H1 (cell line): ENCODE data around the gene ARSI. TPM values are rescaled to one million over a fixed set of nuclear protein-coding genes. Genes with fewer than 3 reads are reported as not detected.

Source experiments
- CTCF ChIA-PET: fragments of 300-600 bp; sonication (Branson Sonifier 250); formaldehyde crosslinking; loops from one replicate; lab custom pipeline; 2021; ENCODE audit not compliant: partially characterized antibody; lab: Charles Lee
- POLR2A ChIA-PET: fragments of 300-600 bp; sonication (Branson Sonifier 250); formaldehyde crosslinking; loops from one replicate; lab custom pipeline; 2021; ENCODE audit warnings: inconsistent platforms; ENCODE audit not compliant: partially characterized antibody; lab: Charles Lee
- DNase-seq, 2 experiments: peaks; one replicate each; pipeline versions ENCODE4 v3.0.0 to v3.0.0-alpha.2; 2010 to 2022; ENCODE audit warnings: low spot score in 2 of 2, low read depth in 1 of 2, mixed read lengths in 1 of 2
- FAIRE-seq: peaks from 2 replicates; lab custom pipeline; 2011; peaks lifted over from hg19 to GRCh38; lab: Jason Lieb, UNC
- H2AFZ ChIP-seq: 2 replicates; pipeline ENCODE4 v1.8.1; 2012; ENCODE audit warnings: low read length, inconsistent platforms
- H2AK5ac ChIP-seq: 2 replicates; pipeline ENCODE4 v1.6.1; 2013; ENCODE audit warnings: low read depth, low read length
- H2BK120ac ChIP-seq: replicated peaks from 2 replicates; pipeline ENCODE3; 2013; ENCODE audit warnings: low read depth, low read length, inconsistent platforms
- H2BK12ac ChIP-seq: 2 replicates; pipeline ENCODE4 v1.6.1; 2013; ENCODE audit warnings: low read depth, low read length
- H2BK15ac ChIP-seq: 2 replicates; pipeline ENCODE4 v1.6.1; 2013; ENCODE audit warnings: low read length
- H2BK20ac ChIP-seq: 2 replicates; pipeline ENCODE4 v1.6.1; 2013; ENCODE audit warnings: low read length
- H2BK5ac ChIP-seq: 2 replicates; pipeline ENCODE4 v1.6.1; 2013; ENCODE audit warnings: low read depth, low read length
- H3K14ac ChIP-seq: 2 replicates; pipeline ENCODE4 v1.6.1; 2013; ENCODE audit warnings: inconsistent platforms; ENCODE audit not compliant: insufficient read length
- H3K18ac ChIP-seq: 2 replicates; pipeline ENCODE4 v1.6.1; 2013; ENCODE audit warnings: low read length; ENCODE audit errors: extremely low read depth
- H3K23ac ChIP-seq: 2 replicates; pipeline ENCODE4 v1.6.1; 2013; ENCODE audit warnings: inconsistent platforms; ENCODE audit not compliant: insufficient read length
- H3K23me2 ChIP-seq: 2 replicates; pipeline ENCODE4 v1.6.1; 2013; ENCODE audit warnings: low read depth, low read length
- H3K27ac ChIP-seq: 2 replicates; pipeline ENCODE4 v1.6.1; 2011; ENCODE audit warnings: low read depth, low read length, inconsistent platforms
- H3K27me3 ChIP-seq, 4 experiments: replicated peaks in 1 of 4; 1 replicate in 1 of 4; 2 replicates in 3 of 4; pipeline versions ENCODE4 v1.6.1 to v1.8.1; 2011 to 2013; ENCODE audit warnings: low read length in 3 of 4, mild to moderate bottlenecking in 3 of 4, inconsistent platforms in 2 of 4, mixed read lengths in 2 of 4, moderate library complexity in 1 of 4; ENCODE audit not compliant: control insufficient read depth in 3 of 4, insufficient read depth in 3 of 4; ENCODE audit errors: extremely low read depth in 1 of 4
- H3K36me3 ChIP-seq, 4 experiments: 2 replicates each; pipeline versions ENCODE4 v1.6.1 to v1.8.1; 2011 to 2013; ENCODE audit warnings: mild to moderate bottlenecking in 4 of 4, low read length in 3 of 4, moderate library complexity in 2 of 4, control low read depth in 1 of 4, inconsistent platforms in 1 of 4; ENCODE audit not compliant: insufficient read depth in 4 of 4, control insufficient read depth in 2 of 4
- H3K4ac ChIP-seq: replicated peaks from 2 replicates; pipeline ENCODE3; 2013; ENCODE audit warnings: low read length, low read depth, mixed read lengths, inconsistent platforms; ENCODE audit not compliant: insufficient read length
- H3K4me1 ChIP-seq, 4 experiments: replicated peaks in 1 of 4; 1 replicate in 1 of 4; 2 replicates in 3 of 4; pipeline versions ENCODE4 v1.6.1 to v1.8.1; 2011 to 2013; ENCODE audit warnings: low read length in 3 of 4, inconsistent platforms in 2 of 4, mixed read lengths in 1 of 4; ENCODE audit not compliant: insufficient read depth in 4 of 4, control insufficient read depth in 3 of 4
- H3K4me2 ChIP-seq, 2 experiments: 2 replicates each; pipeline versions ENCODE4 v1.6.1 to v1.8.1; 2011 to 2013; ENCODE audit warnings: low read depth in 2 of 2, low read length in 2 of 2, control low read depth in 1 of 2, inconsistent platforms in 1 of 2, mild to moderate bottlenecking in 1 of 2; ENCODE audit not compliant: insufficient read depth in 1 of 2
- H3K4me3 ChIP-seq, 4 experiments: fragments of 200-600, 300-600 bp in 1 of 4; sonication (generic), shearing (Covaris generic), sonication (Bioruptor Twin) in 1 of 4; 2 replicates each; pipeline versions ENCODE4 v1.5.1 to v1.8.1; 2011 to 2016; ENCODE audit warnings: low read length in 4 of 4, low read depth in 3 of 4, control low read depth in 2 of 4, inconsistent platforms in 2 of 4, mild to moderate bottlenecking in 2 of 4, mixed read lengths in 1 of 4, moderate library complexity in 1 of 4; ENCODE audit not compliant: insufficient read depth in 2 of 4; ENCODE audit errors: extremely low read depth in 1 of 4
- H3K56ac ChIP-seq: replicated peaks from 2 replicates; pipeline ENCODE3; 2013; ENCODE audit warnings: low read depth, mild to moderate bottlenecking, mixed read lengths, low read length, inconsistent platforms; ENCODE audit not compliant: insufficient read length
- H3K79me1 ChIP-seq: 2 replicates; pipeline ENCODE4 v1.6.1; 2013; ENCODE audit warnings: low read depth, low read length, control low read depth
- H3K79me2 ChIP-seq, 2 experiments: 2 replicates each; pipeline versions ENCODE4 v1.6.1 to v1.8.1; 2012 to 2013; ENCODE audit warnings: low read length in 2 of 2, mild to moderate bottlenecking in 2 of 2, inconsistent platforms in 1 of 2; ENCODE audit not compliant: insufficient read depth in 2 of 2, control insufficient read depth in 1 of 2
- H3K9ac ChIP-seq, 4 experiments: replicated peaks in 1 of 4; 1 replicate in 1 of 4; 2 replicates in 3 of 4; pipeline versions ENCODE4 v1.6.1 to v1.8.1; 2011 to 2013; ENCODE audit warnings: low read depth in 3 of 4, low read length in 3 of 4, control low read depth in 2 of 4, mild to moderate bottlenecking in 2 of 4, moderate library complexity in 2 of 4, inconsistent platforms in 1 of 4; ENCODE audit errors: extremely low read depth in 1 of 4
- H3K9me3 ChIP-seq, 2 experiments: 2 replicates each; pipeline versions ENCODE4 v1.6.1 to v1.8.1; 2012 to 2013; ENCODE audit warnings: mild to moderate bottlenecking in 2 of 2, moderate library complexity in 2 of 2, control low read depth in 1 of 2, inconsistent platforms in 1 of 2, low read depth in 1 of 2, low read length in 1 of 2, mixed read lengths in 1 of 2; ENCODE audit not compliant: insufficient read depth in 2 of 2
- H4K20me1 ChIP-seq, 2 experiments: replicated peaks in 1 of 2; 2 replicates each; pipeline versions ENCODE3 to v1.8.1; 2011 to 2013; ENCODE audit warnings: inconsistent platforms in 2 of 2, low read length in 2 of 2, mild to moderate bottlenecking in 1 of 2; ENCODE audit not compliant: insufficient read depth in 2 of 2, control insufficient read depth in 1 of 2
- H4K5ac ChIP-seq: 2 replicates; pipeline ENCODE4 v1.6.1; 2013; ENCODE audit warnings: low read length, low read depth, mixed read lengths, inconsistent platforms; ENCODE audit not compliant: insufficient read length
- H4K8ac ChIP-seq: 2 replicates; pipeline ENCODE4 v1.8.0; 2013; ENCODE audit warnings: mild to moderate bottlenecking, moderate library complexity, low read length, inconsistent platforms; ENCODE audit not compliant: insufficient read depth; ENCODE audit errors: extremely low read depth
- H4K91ac ChIP-seq: replicated peaks from 2 replicates; pipeline ENCODE3; 2013; ENCODE audit warnings: low read length, mixed read lengths, inconsistent platforms; ENCODE audit not compliant: insufficient read length
- CBX5 ChIP-seq: fragments of 300-800, 300-1000 bp; sonication (generic); IDR thresholded peaks from 2 replicates; pipeline ENCODE4 v1.7.1; 2016; ENCODE audit warnings: antibody characterized with exemption, low read length, low read depth
- CBX8 ChIP-seq: fragments of 300-800, 300-1000 bp; sonication (generic); IDR thresholded peaks from 2 replicates; pipeline ENCODE4 v1.7.1; 2016; ENCODE audit warnings: low read depth, low read length, borderline replicate concordance
- HDAC6 ChIP-seq: IDR thresholded peaks from one replicate; pipeline ENCODE4 v1.7.1; 2012; ENCODE audit warnings: low read depth, mild to moderate bottlenecking, inconsistent platforms, low read length, moderate library complexity
- JUN ChIP-seq: IDR thresholded peaks from 2 replicates; pipeline ENCODE4 v1.6.1; 2011; ENCODE audit warnings: low read depth, mild to moderate bottlenecking, improper control_type of control experiment, low read length
- POU5F1 ChIP-seq: IDR thresholded peaks from 2 replicates; pipeline ENCODE4 v1.6.1; 2011; ENCODE audit warnings: low read depth, mild to moderate bottlenecking, low read length, moderate library complexity
- RNF2 ChIP-seq: fragments of 200-900, 300-1000 bp; sonication (generic); IDR thresholded peaks from 2 replicates; pipeline ENCODE4 v1.7.1; 2016; ENCODE audit warnings: borderline replicate concordance, low read depth, mild to moderate bottlenecking, antibody characterized with exemption, low read length; ENCODE audit not compliant: poor library complexity, severe bottlenecking; ENCODE audit errors: missing control alignments
- RXRA ChIP-seq: IDR thresholded peaks from 2 replicates; pipeline ENCODE4 v1.6.1; 2011; ENCODE audit warnings: low read depth, mild to moderate bottlenecking, low read length, moderate library complexity; ENCODE audit not compliant: insufficient read depth
- SIX5 ChIP-seq: IDR thresholded peaks from 2 replicates; pipeline ENCODE4 v1.6.1; 2011; ENCODE audit warnings: mild to moderate bottlenecking, low read depth, low read length
- SP4 ChIP-seq: IDR thresholded peaks from 2 replicates; pipeline ENCODE4 v1.6.1; 2012; ENCODE audit warnings: low read length, inconsistent platforms
- TBP ChIP-seq: IDR thresholded peaks from 2 replicates; pipeline ENCODE4 v1.6.1; 2011; ENCODE audit warnings: low read depth, low read length, improper control_type of control experiment
- TEAD4 ChIP-seq: IDR thresholded peaks from 2 replicates; pipeline ENCODE4 v1.6.1; 2012; ENCODE audit warnings: low read depth, low read length, inconsistent platforms, mixed read lengths
- YY1 ChIP-seq: IDR thresholded peaks from 2 replicates; pipeline ENCODE4 v1.6.1; 2011; ENCODE audit warnings: low read depth, mild to moderate bottlenecking, low read length
- WGBS, 2 experiments: shearing (Covaris generic) in 1 of 2; methylation state at CpG; one replicate each; pipeline versions ENCODE4 v1.1.6 to v1.1.7; 2013 to 2015; ENCODE audit warnings: low lambda C conversion rate in 2 of 2, mixed read lengths in 2 of 2, inconsistent platforms in 1 of 2, low coverage in 1 of 2, missing lambda C conversion rate in 1 of 2; ENCODE audit not compliant: insufficient replicate concordance in 2 of 2, insufficient coverage in 1 of 2, insufficient read length in 1 of 2; ENCODE audit errors: extremely low coverage in 1 of 2, missing lambda C conversion rate in 1 of 2; 5-methylcytosine and 5-hydroxymethylcytosine counted together
- polyA plus RNA-seq, 7 experiments: library from polyadenylated mRNA; depleted of rRNA in 3 of 7; stranded (reverse) in 5 of 7; unstranded in 2 of 7; fragments of >200 nt in 5 of 7; fragments of 200-250 nt in 2 of 7; gene quantifications; 1 replicate in 5 of 7; 2 replicates in 1 of 7; 4 replicates in 1 of 7; pipeline versions ENCODE4 v1.2.1 to v1.2.3, GENCODE V29; 2011 to 2013; ENCODE audit warnings: missing spikeins in 2 of 7, mixed read lengths in 2 of 7
- total RNA-seq: library from RNA; stranded (reverse); fragmentation: NEBNext Ultra II Directional; extraction: Animal tissue kit (Norgen Biotek cat#: 25700); gene quantifications from 2 replicates; pipeline ENCODE4 v1.2.1, GENCODE V29; 2021

ARSI gene
- total and polyA plus RNA-seq, 2 of the 8 experiments (the other 6 are each of a cell fraction or from before 2014, with no cell fraction given): 4.5 to 6.7 TPM

GRCh38 chr5:150333400-150333799 is 30.7 kb upstream of the ARSI start:
- ChIA-PET POLR2A (no interaction called here), CTCF (interaction anchor here (0.5 to 15.6 kb wide), 4 partner anchors 9 to 203 kb away, joined by 3 to 126 read pairs (median 5); no protein-coding TSS in a partner anchor)
- Histone ChIP-seq H3K56ac (no peak overlapping the region), H3K4me3 (no peak overlapping the region), H3K79me2 (no peaks in the 10 kb centered on the region), H3K18ac (no peak overlapping the region), H3K14ac (no peak overlapping the region), H3K27ac (no peak overlapping the region), H2BK20ac (no peak overlapping the region), H2BK12ac (no peak overlapping the region)
- TF ChIP-seq RXRA (no peak), HDAC6 (no peak), CBX8 (no peak), SIX5 (no peak), TEAD4 (no peak), JUN (no peak), SP4 (no peak), RNF2 (no peak), YY1 (no peak), POU5F1 (no peak), TBP (no peak), CBX5 (no peak)
- TF ChIP-seq, all 59 proteins: peak for 0
- no peaks in the 10 kb centered on the region for H3K79me1 ChIP-seq
- H2BK120ac ChIP-seq: no peak overlapping the region
- H4K8ac ChIP-seq: no peak overlapping the region; the same call in 1 of the 2 replicates
- H4K5ac ChIP-seq: no peak overlapping the region
- H3K4me1 ChIP-seq: peaks cover 0 to 2% (median 0%) of the 10 kb centered on the region in 4 experiments; a peak in 1 of 7 replicates
- H3K23ac ChIP-seq: no peak overlapping the region
- no peak overlapping the region for H3K4ac ChIP-seq
- no peaks in the 10 kb centered on the region for H3K9me3 ChIP-seq
- no peaks in the 10 kb centered on the region for H3K23me2 ChIP-seq
- H2BK5ac ChIP-seq: no peak overlapping the region
- H3K4me2 ChIP-seq: no peak overlapping the region
- no peak overlapping the region for H2AK5ac ChIP-seq
- 82% methylated on average over 5 of the region's 5 CpGs; no CpG with 5 or more reads in 1 of the 2 experiments for WGBS, 2 experiments
- no peak overlapping the region for H2BK15ac ChIP-seq
- H3K36me3 ChIP-seq: no peaks in the 10 kb centered on the region
- H3K27me3 ChIP-seq: no peaks in the 10 kb centered on the region
- no peak for DNase-seq
- H3K9ac ChIP-seq: no peak overlapping the region
- H4K20me1 ChIP-seq: no peaks in the 10 kb centered on the region
- FAIRE-seq: no peak
- H2AFZ ChIP-seq: no peak overlapping the region
- H4K91ac ChIP-seq: no peak overlapping the region
